ENCODE results near the gene KCNMB2. TPM values are rescaled to one million over a fixed set of nuclear protein-coding genes. Genes with fewer than 3 reads are reported as not detected.

KCNMB2 gene
- total RNA-seq, 1 experiment from 2014 or later: not detected

DNA sequence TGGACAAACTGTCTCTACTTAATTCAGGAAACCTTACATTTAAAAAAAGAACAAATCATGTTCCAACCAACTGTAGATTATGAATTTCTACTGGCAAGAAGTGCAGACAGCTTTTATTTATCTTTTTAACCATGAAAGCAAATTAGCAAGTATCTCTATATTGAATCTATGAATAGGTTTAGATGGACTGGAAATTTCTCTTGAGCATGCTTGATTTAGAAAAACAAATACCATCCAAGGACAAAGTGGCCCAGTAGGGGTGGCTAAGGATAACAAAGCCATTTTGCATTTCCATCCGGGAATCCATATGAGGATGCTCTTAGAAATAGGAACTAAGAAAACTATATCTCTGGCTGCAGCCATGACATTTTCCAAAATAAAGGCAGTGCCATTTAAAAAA lies 150.6 kb downstream of the KCNMB2 start:
- Histone ChIP-seq H3K27ac (ENCODE audit: low read length) (no peak overlapping the region), H3K9ac (ENCODE audit: low read length) (no peak overlapping the region), H3K4me3 (ENCODE audit: low read length) (no peak overlapping the region), H2AFZ (ENCODE audit: low read length) (no peak overlapping the region), H3K36me3 (ENCODE audit: low read depth, low read length) (no peaks in the 10 kb centered on the region), H3K9me3 (ENCODE audit: low read length) (0 out of 2 replicates have a peak, but pooled peaks cover 5% of the 10 kb centered on the region), H3K4me1 (ENCODE audit: insufficient read depth, low read length) (no peaks in the 10 kb centered on the region), H3K79me2 (ENCODE audit: low read length) (no peaks in the 10 kb centered on the region), H3F3A (ENCODE audit: low read length, unreplicated experiment) (no peaks in the 10 kb centered on the region), H3K27me3 (ENCODE audit: low read length) (no peaks in the 10 kb centered on the region), H3K4me2 (ENCODE audit: low read length) (no peak overlapping the region), H4K20me1 (ENCODE audit: low read length) (no peaks in the 10 kb centered on the region), H3K9me2 (replicated peaks; ENCODE audit: low read length) (no peaks in the 10 kb centered on the region)
- POLR2A ChIA-PET (ENCODE audit: unreplicated experiment): no interaction called here
- BruUV-seq (replicated peaks): no TSS peak
- CTCF ChIA-PET: no interaction called here
- no peak for DNase-seq
- ATAC-seq: no peak
- intact Hi-C loops (cut with micrococcal nuclease): no loop called here
- TF ChIP-seq, protein P1, sequence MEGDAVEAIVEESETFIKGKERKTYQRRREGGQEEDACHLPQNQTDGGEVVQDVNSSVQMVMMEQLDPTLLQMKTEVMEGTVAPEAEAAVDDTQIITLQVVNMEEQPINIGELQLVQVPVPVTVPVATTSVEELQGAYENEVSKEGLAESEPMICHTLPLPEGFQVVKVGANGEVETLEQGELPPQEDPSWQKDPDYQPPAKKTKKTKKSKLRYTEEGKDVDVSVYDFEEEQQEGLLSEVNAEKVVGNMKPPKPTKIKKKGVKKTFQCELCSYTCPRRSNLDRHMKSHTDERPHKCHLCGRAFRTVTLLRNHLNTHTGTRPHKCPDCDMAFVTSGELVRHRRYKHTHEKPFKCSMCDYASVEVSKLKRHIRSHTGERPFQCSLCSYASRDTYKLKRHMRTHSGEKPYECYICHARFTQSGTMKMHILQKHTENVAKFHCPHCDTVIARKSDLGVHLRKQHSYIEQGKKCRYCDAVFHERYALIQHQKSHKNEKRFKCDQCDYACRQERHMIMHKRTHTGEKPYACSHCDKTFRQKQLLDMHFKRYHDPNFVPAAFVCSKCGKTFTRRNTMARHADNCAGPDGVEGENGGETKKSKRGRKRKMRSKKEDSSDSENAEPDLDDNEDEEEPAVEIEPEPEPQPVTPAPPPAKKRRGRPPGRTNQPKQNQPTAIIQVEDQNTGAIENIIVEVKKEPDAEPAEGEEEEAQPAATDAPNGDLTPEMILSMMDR (conservative IDR thresholded peaks at IDR 0.05; ENCODE audit: low read depth, low read length): no peak
- no peak for TF ChIP-seq EZH2phosphoT487 (IDR thresholded peaks at IDR 0.05; ENCODE audit: borderline replicate concordance, low read length)
- TF ChIP-seq EZH2 (IDR thresholded peaks at IDR 0.05; ENCODE audit: low read length, unreplicated experiment): no peak

GRCh38 chr3:178690571-178690970 lies 154.3 kb downstream of the KCNMB2 start:
- Histone ChIP-seq H3K9me2 (replicated peaks; ENCODE audit: low read length) (no peaks in the 10 kb centered on the region), H3K4me2 (ENCODE audit: low read length) (no peak overlapping the region), H3K27ac (ENCODE audit: low read length) (no peak overlapping the region), H3K4me3 (ENCODE audit: low read length) (no peak overlapping the region), H3K36me3 (ENCODE audit: low read depth, low read length) (no peaks in the 10 kb centered on the region), H3K4me1 (ENCODE audit: insufficient read depth, low read length) (no peaks in the 10 kb centered on the region), H3K9ac (ENCODE audit: low read length) (no peak overlapping the region), H3K9me3 (ENCODE audit: low read length) (0 out of 2 replicates have a peak, but pooled peaks cover 3% of the 10 kb centered on the region), H2AFZ (ENCODE audit: low read length) (no peak overlapping the region), H4K20me1 (ENCODE audit: low read length) (no peaks in the 10 kb centered on the region), H3K79me2 (ENCODE audit: low read length) (no peaks in the 10 kb centered on the region), H3F3A (ENCODE audit: low read length, unreplicated experiment) (no peaks in the 10 kb centered on the region), H3K27me3 (ENCODE audit: low read length) (no peaks in the 10 kb centered on the region)
- BruUV-seq (replicated peaks): no TSS peak
- no peak for TF ChIP-seq EZH2 (IDR thresholded peaks at IDR 0.05; ENCODE audit: low read length, unreplicated experiment)
- TF ChIP-seq, protein P1 (conservative IDR thresholded peaks at IDR 0.05; ENCODE audit: low read depth, low read length): no peak
- TF ChIP-seq EZH2phosphoT487 (IDR thresholded peaks at IDR 0.05; ENCODE audit: borderline replicate concordance, low read length): no peak
- ChIA-PET CTCF (no interaction called here), POLR2A (ENCODE audit: unreplicated experiment) (no interaction called here)
- intact Hi-C loops (cut with micrococcal nuclease): no loop called here
- ATAC-seq (no peak), DNase-seq (no peak)

GRCh38 chr3:178699364-178699763 lies 163.1 kb downstream of the KCNMB2 start:
- DNase-seq: no peak
- BruUV-seq (replicated peaks): no TSS peak
- Histone ChIP-seq H3F3A (ENCODE audit: low read length, unreplicated experiment) (no peaks in the 10 kb centered on the region), H3K4me2 (ENCODE audit: low read length) (no peak overlapping the region), H3K4me3 (ENCODE audit: low read length) (no peak overlapping the region), H3K79me2 (ENCODE audit: low read length) (no peaks in the 10 kb centered on the region), H3K9me3 (ENCODE audit: low read length) (no peaks in the 10 kb centered on the region), H2AFZ (ENCODE audit: low read length) (no peak overlapping the region), H3K4me1 (ENCODE audit: insufficient read depth, low read length) (no peaks in the 10 kb centered on the region), H3K9ac (ENCODE audit: low read length) (no peak overlapping the region), H3K36me3 (ENCODE audit: low read depth, low read length) (no peaks in the 10 kb centered on the region), H4K20me1 (ENCODE audit: low read length) (no peaks in the 10 kb centered on the region), H3K9me2 (replicated peaks; ENCODE audit: low read length) (no peaks in the 10 kb centered on the region), H3K27me3 (ENCODE audit: low read length) (no peaks in the 10 kb centered on the region), H3K27ac (ENCODE audit: low read length) (no peak overlapping the region)
- POLR2A ChIA-PET (ENCODE audit: unreplicated experiment): no interaction called here
- TF ChIP-seq, protein P1 (conservative IDR thresholded peaks at IDR 0.05; ENCODE audit: low read depth, low read length): no peak
- TF ChIP-seq EZH2phosphoT487 (IDR thresholded peaks at IDR 0.05; ENCODE audit: borderline replicate concordance, low read length) (no peak), EZH2 (IDR thresholded peaks at IDR 0.05; ENCODE audit: low read length, unreplicated experiment) (no peak)
- intact Hi-C loops (cut with micrococcal nuclease): no loop called here
- CTCF ChIA-PET: no interaction called here
- no peak for ATAC-seq
